Kidney glomerular epithelial cell (primary cell): ENCODE results near the gene UTP25.

Source experiments
- DNase-seq: peaks from one replicate; lab custom pipeline; 2025; lab: John Stamatoyannopoulos, UW

Gene UTP25

GRCh38 chr1:209839875-209840546 lies 12.2 kb downstream of the UTP25 start:
- DNase-seq = peak; percentile 86

GRCh38 chr1:209840611-209841010 lies 12.8 kb downstream of the UTP25 start:
- no peak for DNase-seq

- DNase-seq = no peak
These were observed 17.1 kb downstream of the UTP25 start for GRCh38 chr1:209844695-209845407.

- DNase-seq = no peak
These were observed 17.6 kb downstream of the UTP25 start for GRCh38 chr1:209845408-209845725.

GRCh38 chr1:209849388-209849787 lies 21.6 kb downstream of the UTP25 start:
- no peak for DNase-seq

GRCh38 chr1:209850342-209850979 lies 22.7 kb downstream of the UTP25 start:
- peak; percentile 40 for DNase-seq

- no peak for DNase-seq
These were observed 25.9 kb downstream of the UTP25 start for GRCh38 chr1:209853676-209854075.

- DNase-seq = no peak
These were observed 26.4 kb downstream of the UTP25 start for GRCh38 chr1:209854196-209854595.

- no peak for DNase-seq
These were observed 27.2 kb downstream of the UTP25 start for GRCh38 chr1:209855006-209855405.

GRCh38 chr1:209855623-209856022 lies 27.9 kb downstream of the UTP25 start:
- no peak for DNase-seq

GRCh38 chr1:209858561-209859103 lies 30.9 kb downstream of the UTP25 start:
- no peak for DNase-seq

GRCh38 chr1:209860293-209860881 lies 32.6 kb downstream of the UTP25 start:
- peak; percentile 71 for DNase-seq

- DNase-seq = no peak
These were observed 33.5 kb downstream of the UTP25 start for GRCh38 chr1:209861242-209861641.

- DNase-seq = no peak
These were observed 34.9 kb downstream of the UTP25 start for GRCh38 chr1:209862391-209863356.

GRCh38 chr1:209863766-209864485 lies 36.2 kb downstream of the UTP25 start:
- DNase-seq = no peak

- DNase-seq = no peak
These were observed 38.4 kb downstream of the UTP25 start for GRCh38 chr1:209866201-209866600.

GRCh38 chr1:209869291-209870149 lies 41.7 kb downstream of the UTP25 start:
- DNase-seq = no peak

GRCh38 chr1:209870151-209870831 lies 42.5 kb downstream of the UTP25 start:
- DNase-seq = no peak

GRCh38 chr1:209871006-209871405 lies 43.2 kb downstream of the UTP25 start:
- DNase-seq = no peak
